Chondrocyte (in vitro differentiated cells): ENCODE data around the gene ANXA6. TPM values are rescaled to one million over a fixed set of nuclear protein-coding genes. Genes with fewer than 3 reads are reported as not detected.

Experiments used
- DNase-seq: peaks from one replicate; pipeline ENCODE4 v3.0.0; 2021; ENCODE audit warnings: mixed read lengths, low spot score
- H3K27ac Mint-ChIP-seq: one replicate; pipeline ENCODE4 v1.8.0; 2021; ENCODE audit warnings: mild to moderate bottlenecking, moderate library complexity, mixed read lengths; ENCODE audit not compliant: unreplicated experiment
- H3K27me3 Mint-ChIP-seq: 2 replicates; pipeline ENCODE4 v1.8.0; 2021; ENCODE audit warnings: low read depth, mixed read lengths
- H3K36me3 Mint-ChIP-seq: 2 replicates; pipeline ENCODE4 v1.8.0; 2021; ENCODE audit warnings: low read depth, mixed read lengths
- H3K4me1 Mint-ChIP-seq: 2 replicates; pipeline ENCODE4 v1.8.0; 2021; ENCODE audit warnings: low read depth, mild to moderate bottlenecking, mixed read lengths
- H3K4me3 Mint-ChIP-seq: one replicate; pipeline ENCODE4 v1.8.0; 2021; ENCODE audit warnings: mild to moderate bottlenecking, moderate library complexity, mixed read lengths; ENCODE audit not compliant: unreplicated experiment
- H3K9me3 Mint-ChIP-seq: 2 replicates; pipeline ENCODE4 v1.8.0; 2021; ENCODE audit warnings: low read depth, mixed read lengths
- total RNA-seq: library from RNA; stranded (reverse); gene quantifications from 3 replicates; pipeline ENCODE4 v1.2.1, GENCODE V29; 2021
- TF ChIP-seq, protein P1 (sequence below): fragments of 200-600 bp; sonication (generic); IDR thresholded peaks from 2 replicates; pipeline ENCODE4 v1.5.0; 2021; ENCODE audit warnings: antibody characterized with exemption, mild to moderate bottlenecking, moderate library complexity

ANXA6 gene
- total RNA-seq, 1 donor from 2014 or later = 450 TPM

- peaks cover 74% of the 10 kb centered on the region for H3K4me1 Mint-ChIP-seq
- peak overlapping the region; percentile 55 for H3K4me3 Mint-ChIP-seq
- peaks cover 16% of the 10 kb centered on the region for H3K36me3 Mint-ChIP-seq
- no peaks in the 10 kb centered on the region for H3K27me3 Mint-ChIP-seq
- peak overlapping the region; percentile 99 for H3K27ac Mint-ChIP-seq
- H3K9me3 Mint-ChIP-seq = no peaks in the 10 kb centered on the region
- DNase-seq = no peak
- TF ChIP-seq, protein P1, sequence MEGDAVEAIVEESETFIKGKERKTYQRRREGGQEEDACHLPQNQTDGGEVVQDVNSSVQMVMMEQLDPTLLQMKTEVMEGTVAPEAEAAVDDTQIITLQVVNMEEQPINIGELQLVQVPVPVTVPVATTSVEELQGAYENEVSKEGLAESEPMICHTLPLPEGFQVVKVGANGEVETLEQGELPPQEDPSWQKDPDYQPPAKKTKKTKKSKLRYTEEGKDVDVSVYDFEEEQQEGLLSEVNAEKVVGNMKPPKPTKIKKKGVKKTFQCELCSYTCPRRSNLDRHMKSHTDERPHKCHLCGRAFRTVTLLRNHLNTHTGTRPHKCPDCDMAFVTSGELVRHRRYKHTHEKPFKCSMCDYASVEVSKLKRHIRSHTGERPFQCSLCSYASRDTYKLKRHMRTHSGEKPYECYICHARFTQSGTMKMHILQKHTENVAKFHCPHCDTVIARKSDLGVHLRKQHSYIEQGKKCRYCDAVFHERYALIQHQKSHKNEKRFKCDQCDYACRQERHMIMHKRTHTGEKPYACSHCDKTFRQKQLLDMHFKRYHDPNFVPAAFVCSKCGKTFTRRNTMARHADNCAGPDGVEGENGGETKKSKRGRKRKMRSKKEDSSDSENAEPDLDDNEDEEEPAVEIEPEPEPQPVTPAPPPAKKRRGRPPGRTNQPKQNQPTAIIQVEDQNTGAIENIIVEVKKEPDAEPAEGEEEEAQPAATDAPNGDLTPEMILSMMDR = no peak
These were observed 94.2 kb downstream of the ANXA6 start for GRCh38 chr5:151063142-151063989.

GRCh38 chr5:151062405-151063141 is 95.0 kb downstream of the ANXA6 start:
- Mint-ChIP-seq H3K27me3 (no peaks in the 10 kb centered on the region), H3K4me1 (peaks cover 66% of the 10 kb centered on the region), H3K27ac (peak overlapping the region; percentile 99), H3K36me3 (peaks cover 16% of the 10 kb centered on the region), H3K4me3 (no peak overlapping the region), H3K9me3 (no peaks in the 10 kb centered on the region)
- no peak for DNase-seq
- TF ChIP-seq, protein P1 = no peak

GRCh38 chr5:151060742-151061141 is 96.8 kb downstream of the ANXA6 start:
- H3K4me3 Mint-ChIP-seq = no peak overlapping the region
- H3K9me3 Mint-ChIP-seq = no peaks in the 10 kb centered on the region
- H3K27me3 Mint-ChIP-seq = no peaks in the 10 kb centered on the region
- TF ChIP-seq, protein P1 = no peak
- H3K36me3 Mint-ChIP-seq = peaks cover 26% of the 10 kb centered on the region
- peaks cover 52% of the 10 kb centered on the region for H3K4me1 Mint-ChIP-seq
- DNase-seq = no peak
- H3K27ac Mint-ChIP-seq = no peak overlapping the region

GRCh38 chr5:151058891-151059489 is 98.6 kb downstream of the ANXA6 start:
- Mint-ChIP-seq H3K4me3 (no peak overlapping the region), H3K27ac (no peak overlapping the region), H3K4me1 (peaks cover 42% of the 10 kb centered on the region), H3K36me3 (peaks cover 30% of the 10 kb centered on the region), H3K27me3 (no peaks in the 10 kb centered on the region), H3K9me3 (no peaks in the 10 kb centered on the region)
- DNase-seq = no peak
- TF ChIP-seq, protein P1 = no peak

DNA sequence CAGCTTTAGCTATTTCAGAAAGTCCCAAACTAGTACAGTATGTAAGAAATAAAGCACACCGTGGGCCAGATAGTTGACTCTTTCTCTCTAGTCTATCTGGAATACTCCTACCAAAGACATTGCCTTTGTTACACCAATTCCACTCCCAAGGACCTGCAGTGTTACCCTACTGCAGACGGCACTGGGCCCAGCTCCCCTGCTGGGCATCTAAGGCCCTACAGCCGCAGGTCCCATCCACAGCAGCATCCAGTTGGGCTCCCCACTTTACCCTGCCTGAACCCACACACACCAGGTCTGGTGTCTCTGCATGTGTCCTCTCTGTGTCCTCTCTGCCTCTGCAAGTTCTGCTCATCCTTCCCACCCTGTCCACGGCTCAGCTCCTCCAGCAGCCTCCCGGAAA is 99.3 kb downstream of the ANXA6 start:
- TF ChIP-seq, protein P1 = peak; percentile 10
- DNase-seq = no peak
- Mint-ChIP-seq H3K27me3 (no peaks in the 10 kb centered on the region), H3K4me3 (no peak overlapping the region), H3K27ac (no peak overlapping the region), H3K9me3 (no peaks in the 10 kb centered on the region), H3K4me1 (peaks cover 35% of the 10 kb centered on the region), H3K36me3 (peaks cover 30% of the 10 kb centered on the region)
